Loucy (cell line): Measurements from ENCODE around the gene DAPK1.

Experiments
- H2AFZ ChIP-seq: fragments of 200-600 bp; sonication (generic); 2 replicates; pipeline ENCODE4 v1.6.0; 2016; ENCODE audit warnings: antibody characterized with exemption, mild to moderate bottlenecking, low read length, moderate library complexity
- H3F3A ChIP-seq: fragments of 200-600 bp; 2 replicates; pipeline ENCODE4 v1.6.0; 2016; ENCODE audit warnings: antibody characterized with exemption, low read depth, mild to moderate bottlenecking
- H3K27me3 ChIP-seq: fragments of 200-600 bp; sonication (generic); 2 replicates; pipeline ENCODE4 v1.6.1; 2014; ENCODE audit warnings: low read length, mild to moderate bottlenecking; ENCODE audit not compliant: insufficient read depth, poor library complexity, severe bottlenecking
- H3K36me3 ChIP-seq: fragments of 200-600 bp; sonication (generic); 2 replicates; pipeline ENCODE4 v1.6.1; 2016; ENCODE audit warnings: low read length; ENCODE audit not compliant: insufficient read depth
- H3K4me1 ChIP-seq: fragments of 200-600 bp; sonication (generic); 2 replicates; pipeline ENCODE4 v1.5.1; 2014; ENCODE audit warnings: low read length, mild to moderate bottlenecking; ENCODE audit not compliant: insufficient read depth, poor library complexity, severe bottlenecking
- H3K4me2 ChIP-seq: fragments of 200-600 bp; sonication (generic); 2 replicates; pipeline ENCODE4 v1.6.0; 2014; ENCODE audit warnings: antibody characterized with exemption, low read length, low read depth, mild to moderate bottlenecking; ENCODE audit not compliant: poor library complexity, severe bottlenecking
- H3K4me3 ChIP-seq: fragments of 200-600 bp; sonication (generic); 2 replicates; pipeline ENCODE4 v1.5.1; 2014; ENCODE audit warnings: low read length, mild to moderate bottlenecking, mixed read lengths; ENCODE audit not compliant: poor library complexity, severe bottlenecking
- H3K79me2 ChIP-seq: fragments of 200-600 bp; sonication (generic); 2 replicates; pipeline ENCODE4 v1.6.1; 2014; ENCODE audit warnings: low read length; ENCODE audit not compliant: insufficient read depth
- H3K9ac ChIP-seq: fragments of 200-600 bp; sonication (generic); 2 replicates; pipeline ENCODE4 v1.6.0; 2014; ENCODE audit warnings: mild to moderate bottlenecking, low read depth, low read length, moderate library complexity; ENCODE audit not compliant: poor library complexity, severe bottlenecking
- H3K9me2 ChIP-seq: fragments of 200-600 bp; sonication (generic); replicated peaks from 2 replicates; pipeline ENCODE4 v1.6.1; 2016; ENCODE audit warnings: low read depth, low read length, mixed read lengths
- H3K9me3 ChIP-seq: fragments of 200-600 bp; sonication (generic); 2 replicates; pipeline ENCODE4 v1.6.1; 2014; ENCODE audit warnings: mild to moderate bottlenecking, antibody characterized with exemption, low read length, low read depth; ENCODE audit not compliant: insufficient read depth
- H4K20me1 ChIP-seq: fragments of 200-600 bp; sonication (generic); 2 replicates; pipeline ENCODE4 v1.6.0; 2014; ENCODE audit warnings: antibody characterized with exemption, low read length, mild to moderate bottlenecking; ENCODE audit not compliant: insufficient read depth, poor library complexity, severe bottlenecking
- CTCF ChIP-seq: fragments of 200-600 bp; sonication (generic); conservative IDR thresholded peaks from 2 replicates; pipeline ENCODE4 v1.5.1; 2014; ENCODE audit warnings: mild to moderate bottlenecking, antibody characterized with exemption, low read length
- EZH2phosphoT487 ChIP-seq: fragments of 200-600 bp; IDR thresholded peaks from 2 replicates; pipeline ENCODE4 v1.6.1; 2018; ENCODE audit warnings: antibody characterized with exemption, mild to moderate bottlenecking, moderate library complexity, borderline replicate concordance

The DAPK1 gene

GRCh38 chr9:87558606-87559190, 61.0 kb downstream of the DAPK1 start:
- peaks cover 5% of the 10 kb centered on the region; the same call in 1 of the 2 replicates for H3K79me2 ChIP-seq
- no peak for TF ChIP-seq EZH2phosphoT487
- TF ChIP-seq CTCF = no peak
- no peak overlapping the region for H3K4me2 ChIP-seq
- H3K9ac ChIP-seq = no peak overlapping the region
- no peaks in the 10 kb centered on the region for H3F3A ChIP-seq
- no peak overlapping the region for H3K4me3 ChIP-seq
- H3K27me3 ChIP-seq = no peaks in the 10 kb centered on the region
- no peaks in the 10 kb centered on the region for H3K9me3 ChIP-seq
- peaks cover 9% of the 10 kb centered on the region for H3K4me1 ChIP-seq
- H3K9me2 ChIP-seq = no peaks in the 10 kb centered on the region
- no peak overlapping the region for H2AFZ ChIP-seq
- H3K36me3 ChIP-seq = no peaks in the 10 kb centered on the region
- H4K20me1 ChIP-seq = no peaks in the 10 kb centered on the region

GRCh38 chr9:87562062-87562461, 64.4 kb downstream of the DAPK1 start:
- Histone ChIP-seq H2AFZ (no peak overlapping the region), H3F3A (no peaks in the 10 kb centered on the region), H3K79me2 (peaks cover 1% of the 10 kb centered on the region; the same call in 1 of the 2 replicates), H3K27me3 (no peaks in the 10 kb centered on the region), H4K20me1 (no peaks in the 10 kb centered on the region), H3K4me1 (peaks cover under 1% of the 10 kb centered on the region), H3K4me3 (no peak overlapping the region), H3K4me2 (no peak overlapping the region), H3K9me2 (no peaks in the 10 kb centered on the region), H3K9ac (no peak overlapping the region), H3K36me3 (no peaks in the 10 kb centered on the region), H3K9me3 (no peaks in the 10 kb centered on the region)
- no peak for TF ChIP-seq EZH2phosphoT487
- no peak for TF ChIP-seq CTCF

GRCh38 chr9:87562530-87563170, 65.0 kb downstream of the DAPK1 start:
- Histone ChIP-seq H2AFZ (no peak overlapping the region), H3F3A (no peaks in the 10 kb centered on the region), H3K4me3 (no peak overlapping the region), H3K4me1 (no peaks in the 10 kb centered on the region), H3K9me2 (no peaks in the 10 kb centered on the region), H3K9ac (no peak overlapping the region), H4K20me1 (no peaks in the 10 kb centered on the region), H3K79me2 (no peaks in the 10 kb centered on the region), H3K9me3 (no peaks in the 10 kb centered on the region), H3K4me2 (no peak overlapping the region), H3K27me3 (no peaks in the 10 kb centered on the region), H3K36me3 (no peaks in the 10 kb centered on the region)
- TF ChIP-seq CTCF = no peak
- no peak for TF ChIP-seq EZH2phosphoT487
